Astrocyte (in vitro differentiated cells and primary cell): Measurements from ENCODE around the gene BSG. TPM values are rescaled to one million over a fixed set of nuclear protein-coding genes. Genes with fewer than 3 reads are reported as not detected.

Experiments used
- DNase-seq: peaks from one replicate; pipeline ENCODE4 v3.0.0-alpha.2; 2010; ENCODE audit warnings: low read depth
- FAIRE-seq: peaks from 2 replicates; lab custom pipeline; 2011; peaks lifted over from hg19 to GRCh38; lab: Jason Lieb, UNC
- H2AFZ ChIP-seq: 2 replicates; pipeline ENCODE4 v1.6.0; 2012; ENCODE audit warnings: low read depth, low read length, inconsistent platforms
- H3K27ac ChIP-seq: 2 replicates; pipeline ENCODE4 v1.5.1; 2011; ENCODE audit warnings: low read depth, low read length, inconsistent platforms
- H3K27me3 ChIP-seq: 2 replicates; pipeline ENCODE4 v1.6.0; 2011; ENCODE audit warnings: low read length, inconsistent platforms; ENCODE audit not compliant: insufficient read depth
- H3K36me3 ChIP-seq: 2 replicates; pipeline ENCODE4 v1.5.1; 2011; ENCODE audit warnings: low read length, inconsistent platforms; ENCODE audit not compliant: insufficient read depth
- H3K4me1 ChIP-seq: 2 replicates; pipeline ENCODE4 v1.5.1; 2011; ENCODE audit warnings: low read length, inconsistent platforms; ENCODE audit not compliant: insufficient read depth
- H3K4me2 ChIP-seq: 2 replicates; pipeline ENCODE4 v1.6.0; 2012; ENCODE audit warnings: low read length, inconsistent platforms
- H3K4me3 ChIP-seq: 2 replicates; pipeline ENCODE4 v1.5.1; 2011; ENCODE audit warnings: low read depth, mild to moderate bottlenecking, low read length, inconsistent platforms; ENCODE audit not compliant: insufficient read depth
- H3K79me2 ChIP-seq: 2 replicates; pipeline ENCODE4 v1.6.0; 2012; ENCODE audit warnings: mild to moderate bottlenecking, low read length, inconsistent platforms; ENCODE audit not compliant: insufficient read depth
- H3K9ac ChIP-seq: 2 replicates; pipeline ENCODE4 v1.6.0; 2012; ENCODE audit warnings: mild to moderate bottlenecking, low read length, inconsistent platforms
- H3K9me3 ChIP-seq: 2 replicates; pipeline ENCODE4 v1.5.1; 2012; ENCODE audit warnings: low read depth, mild to moderate bottlenecking, low read length, inconsistent platforms; ENCODE audit not compliant: insufficient read depth
- H4K20me1 ChIP-seq: 2 replicates; pipeline ENCODE4 v1.6.0; 2012; ENCODE audit warnings: low read length, inconsistent platforms; ENCODE audit not compliant: insufficient read depth
- H3K27ac Mint-ChIP-seq: one replicate; pipeline ENCODE4 v1.8.0; 2021; ENCODE audit warnings: mild to moderate bottlenecking, mixed read lengths; ENCODE audit not compliant: unreplicated experiment
- H3K27me3 Mint-ChIP-seq: one replicate; pipeline ENCODE4 v1.8.0; 2021; ENCODE audit warnings: low read depth, mixed read lengths; ENCODE audit not compliant: unreplicated experiment
- H3K36me3 Mint-ChIP-seq: one replicate; pipeline ENCODE4 v1.8.0; 2021; ENCODE audit warnings: low read depth, mixed read lengths; ENCODE audit not compliant: unreplicated experiment
- H3K4me1 Mint-ChIP-seq: one replicate; pipeline ENCODE4 v1.8.0; 2021; ENCODE audit warnings: low read depth, mixed read lengths; ENCODE audit not compliant: unreplicated experiment
- H3K4me3 Mint-ChIP-seq: one replicate; pipeline ENCODE4 v1.8.0; 2021; ENCODE audit warnings: mild to moderate bottlenecking, moderate library complexity, mixed read lengths; ENCODE audit not compliant: unreplicated experiment
- H3K9me3 Mint-ChIP-seq: one replicate; pipeline ENCODE4 v1.8.0; 2021; ENCODE audit warnings: mild to moderate bottlenecking, mixed read lengths; ENCODE audit not compliant: unreplicated experiment
- CTCF ChIP-seq: IDR thresholded peaks from 2 replicates; pipeline ENCODE4 v1.5.1; 2011; ENCODE audit warnings: low read depth, mild to moderate bottlenecking, inconsistent platforms, low read length, moderate library complexity; ENCODE audit not compliant: insufficient read depth
- EZH2 ChIP-seq: IDR thresholded peaks from 2 replicates; pipeline ENCODE4 v1.6.1; 2012; ENCODE audit warnings: mild to moderate bottlenecking, low read length, inconsistent platforms; ENCODE audit not compliant: insufficient read depth
- total RNA-seq: library from RNA; stranded (reverse); gene quantifications from 2 replicates; pipeline ENCODE4 v1.2.1, GENCODE V29; 2021

The BSG gene
- total RNA-seq, 1 donor from 2014 or later = 807 TPM

GRCh38 chr19:554817-555216 lies 17.6 kb upstream of the BSG start:
- Histone ChIP-seq H3K9ac (no peak overlapping the region), H3K27ac (no peak overlapping the region), H3K27me3 (no peaks in the 10 kb centered on the region), H2AFZ (no peak overlapping the region), H3K4me1 (no peaks in the 10 kb centered on the region), H3K79me2 (no peaks in the 10 kb centered on the region), H3K4me3 (no peak overlapping the region), H3K9me3 (no peaks in the 10 kb centered on the region), H4K20me1 (no peaks in the 10 kb centered on the region), H3K4me2 (no peak overlapping the region), H3K36me3 (no peaks in the 10 kb centered on the region)
- Mint-ChIP-seq H3K4me3 (no peak overlapping the region), H3K9me3 (no peaks in the 10 kb centered on the region), H3K27ac (no peak overlapping the region), H3K36me3 (no peaks in the 10 kb centered on the region), H3K27me3 (no peaks in the 10 kb centered on the region), H3K4me1 (no peaks in the 10 kb centered on the region)
- FAIRE-seq = no peak
- DNase-seq = no peak
- TF ChIP-seq CTCF (no peak), EZH2 (no peak)

DNA sequence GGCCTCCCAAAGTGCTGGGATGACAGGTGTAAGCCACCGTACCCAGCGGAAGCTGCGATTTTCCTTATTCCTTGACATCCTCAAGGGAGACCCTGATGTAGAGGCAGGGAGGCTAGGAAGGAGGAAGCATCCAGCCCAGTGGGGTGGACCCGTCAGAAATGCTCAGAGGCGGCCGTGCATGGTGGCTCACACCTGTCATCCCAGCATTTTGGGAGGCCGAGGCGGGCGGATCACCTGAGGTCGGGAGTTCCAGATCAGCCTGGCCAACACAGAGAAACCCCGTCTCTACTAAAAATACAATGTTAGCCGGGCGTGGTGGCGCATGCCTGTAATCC lies 17.0 kb upstream of the BSG start:
- H3K27ac ChIP-seq = no peak overlapping the region
- no peaks in the 10 kb centered on the region for H3K9me3 Mint-ChIP-seq
- no peak overlapping the region for H3K4me3 ChIP-seq
- no peaks in the 10 kb centered on the region for H3K4me1 ChIP-seq
- no peaks in the 10 kb centered on the region for H3K79me2 ChIP-seq
- no peak overlapping the region for H3K9ac ChIP-seq
- H3K27me3 Mint-ChIP-seq = no peaks in the 10 kb centered on the region
- no peak overlapping the region for H3K27ac Mint-ChIP-seq
- no peaks in the 10 kb centered on the region for H3K9me3 ChIP-seq
- FAIRE-seq = no peak
- H3K4me2 ChIP-seq = no peak overlapping the region
- no peaks in the 10 kb centered on the region for H3K36me3 Mint-ChIP-seq
- TF ChIP-seq CTCF = no peak
- TF ChIP-seq EZH2 = no peak
- H3K36me3 ChIP-seq = no peaks in the 10 kb centered on the region
- no peaks in the 10 kb centered on the region for H4K20me1 ChIP-seq
- H3K4me1 Mint-ChIP-seq = no peaks in the 10 kb centered on the region
- DNase-seq = no peak
- no peak overlapping the region for H2AFZ ChIP-seq
- no peak overlapping the region for H3K4me3 Mint-ChIP-seq
- H3K27me3 ChIP-seq = no peaks in the 10 kb centered on the region

- no peak overlapping the region for H2AFZ ChIP-seq
- Mint-ChIP-seq H3K4me1 (no peaks in the 10 kb centered on the region), H3K36me3 (no peaks in the 10 kb centered on the region), H3K27me3 (no peaks in the 10 kb centered on the region), H3K27ac (no peak overlapping the region), H3K4me3 (no peak overlapping the region), H3K9me3 (no peaks in the 10 kb centered on the region)
- no peak overlapping the region for H3K4me3 ChIP-seq
- H3K27me3 ChIP-seq = no peaks in the 10 kb centered on the region
- H3K9ac ChIP-seq = no peak overlapping the region
- no peak for FAIRE-seq
- no peaks in the 10 kb centered on the region for H3K36me3 ChIP-seq
- H3K9me3 ChIP-seq = no peaks in the 10 kb centered on the region
- no peak overlapping the region for H3K4me2 ChIP-seq
- no peaks in the 10 kb centered on the region for H3K4me1 ChIP-seq
- TF ChIP-seq EZH2 (no peak), CTCF (no peak)
- no peaks in the 10 kb centered on the region for H3K79me2 ChIP-seq
- no peak overlapping the region for H3K27ac ChIP-seq
- no peaks in the 10 kb centered on the region for H4K20me1 ChIP-seq
- no peak for DNase-seq
Measured at GRCh38 chr19:556611-557382, 15.6 kb upstream of the BSG start.
